HCT116 (cell line): ENCODE measurements around the gene AGRP.

Source experiments
- POLR2AphosphoS5 ChIP-seq: IDR thresholded peaks from 2 replicates; pipeline ENCODE4 v1.6.1; 2011; ENCODE audit warnings: mild to moderate bottlenecking, low read depth, low read length, moderate library complexity
- SIN3A ChIP-seq: IDR thresholded peaks from 2 replicates; pipeline ENCODE4 v1.6.1; 2012; ENCODE audit warnings: low read depth
- ZNF274 ChIP-seq: fragments of 200-500 bp; sonication (Bioruptor generic); IDR thresholded peaks from 2 replicates; pipeline ENCODE4 v1.6.1; 2014; ENCODE audit warnings: mild to moderate bottlenecking, low read depth, low read length, inconsistent platforms
- TF ChIP-seq, protein P1 (sequence below): IDR thresholded peaks from 2 replicates; pipeline ENCODE4 v1.6.1; 2012; ENCODE audit warnings: low read depth
- TF ChIP-seq, protein P2 (sequence below): IDR thresholded peaks from 2 replicates; pipeline ENCODE4 v1.6.1; 2012
- TF ChIP-seq, protein P3 (sequence below), 3 experiments: fragments of 200-600 bp in 1 of 3; sonication (generic) in 1 of 3; IDR thresholded peaks in 2 of 3; conservative IDR thresholded peaks in 1 of 3; 2 replicates each; pipeline ENCODE4 v1.5.1; 2012 to 2017; ENCODE audit warnings: low read depth in 2 of 3, low read length in 2 of 3, antibody characterized with exemption in 1 of 3, borderline replicate concordance in 1 of 3, control low read depth in 1 of 3, mild to moderate bottlenecking in 1 of 3, mixed read lengths in 1 of 3, mixed run types in 1 of 3, moderate library complexity in 1 of 3; ENCODE audit not compliant: insufficient read depth in 1 of 3

DNA sequence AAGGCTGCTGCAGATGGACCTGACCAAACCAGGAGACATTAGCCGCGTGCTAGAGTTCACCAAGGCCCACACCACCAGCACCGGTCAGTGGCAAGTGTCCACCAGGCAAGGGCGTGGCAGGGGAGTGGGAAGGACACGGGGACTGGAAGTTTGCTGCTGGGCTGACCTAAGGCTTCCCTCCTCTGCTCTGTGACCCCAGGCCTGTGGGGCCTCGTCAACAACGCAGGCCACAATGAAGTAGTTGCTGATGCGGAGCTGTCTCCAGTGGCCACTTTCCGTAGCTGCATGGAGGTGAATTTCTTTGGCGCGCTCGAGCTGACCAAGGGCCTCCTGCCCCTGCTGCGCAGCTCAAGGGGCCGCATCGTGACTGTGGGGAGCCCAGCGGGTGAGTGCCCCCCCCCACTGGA is 47.6 kb downstream of the AGRP start:
- TF ChIP-seq, protein P1, sequence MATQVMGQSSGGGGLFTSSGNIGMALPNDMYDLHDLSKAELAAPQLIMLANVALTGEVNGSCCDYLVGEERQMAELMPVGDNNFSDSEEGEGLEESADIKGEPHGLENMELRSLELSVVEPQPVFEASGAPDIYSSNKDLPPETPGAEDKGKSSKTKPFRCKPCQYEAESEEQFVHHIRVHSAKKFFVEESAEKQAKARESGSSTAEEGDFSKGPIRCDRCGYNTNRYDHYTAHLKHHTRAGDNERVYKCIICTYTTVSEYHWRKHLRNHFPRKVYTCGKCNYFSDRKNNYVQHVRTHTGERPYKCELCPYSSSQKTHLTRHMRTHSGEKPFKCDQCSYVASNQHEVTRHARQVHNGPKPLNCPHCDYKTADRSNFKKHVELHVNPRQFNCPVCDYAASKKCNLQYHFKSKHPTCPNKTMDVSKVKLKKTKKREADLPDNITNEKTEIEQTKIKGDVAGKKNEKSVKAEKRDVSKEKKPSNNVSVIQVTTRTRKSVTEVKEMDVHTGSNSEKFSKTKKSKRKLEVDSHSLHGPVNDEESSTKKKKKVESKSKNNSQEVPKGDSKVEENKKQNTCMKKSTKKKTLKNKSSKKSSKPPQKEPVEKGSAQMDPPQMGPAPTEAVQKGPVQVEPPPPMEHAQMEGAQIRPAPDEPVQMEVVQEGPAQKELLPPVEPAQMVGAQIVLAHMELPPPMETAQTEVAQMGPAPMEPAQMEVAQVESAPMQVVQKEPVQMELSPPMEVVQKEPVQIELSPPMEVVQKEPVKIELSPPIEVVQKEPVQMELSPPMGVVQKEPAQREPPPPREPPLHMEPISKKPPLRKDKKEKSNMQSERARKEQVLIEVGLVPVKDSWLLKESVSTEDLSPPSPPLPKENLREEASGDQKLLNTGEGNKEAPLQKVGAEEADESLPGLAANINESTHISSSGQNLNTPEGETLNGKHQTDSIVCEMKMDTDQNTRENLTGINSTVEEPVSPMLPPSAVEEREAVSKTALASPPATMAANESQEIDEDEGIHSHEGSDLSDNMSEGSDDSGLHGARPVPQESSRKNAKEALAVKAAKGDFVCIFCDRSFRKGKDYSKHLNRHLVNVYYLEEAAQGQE = no peak
- no peak for TF ChIP-seq POLR2AphosphoS5
- TF ChIP-seq, protein P2, sequence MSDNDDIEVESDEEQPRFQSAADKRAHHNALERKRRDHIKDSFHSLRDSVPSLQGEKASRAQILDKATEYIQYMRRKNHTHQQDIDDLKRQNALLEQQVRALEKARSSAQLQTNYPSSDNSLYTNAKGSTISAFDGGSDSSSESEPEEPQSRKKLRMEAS = no peak
- TF ChIP-seq, protein P3, sequence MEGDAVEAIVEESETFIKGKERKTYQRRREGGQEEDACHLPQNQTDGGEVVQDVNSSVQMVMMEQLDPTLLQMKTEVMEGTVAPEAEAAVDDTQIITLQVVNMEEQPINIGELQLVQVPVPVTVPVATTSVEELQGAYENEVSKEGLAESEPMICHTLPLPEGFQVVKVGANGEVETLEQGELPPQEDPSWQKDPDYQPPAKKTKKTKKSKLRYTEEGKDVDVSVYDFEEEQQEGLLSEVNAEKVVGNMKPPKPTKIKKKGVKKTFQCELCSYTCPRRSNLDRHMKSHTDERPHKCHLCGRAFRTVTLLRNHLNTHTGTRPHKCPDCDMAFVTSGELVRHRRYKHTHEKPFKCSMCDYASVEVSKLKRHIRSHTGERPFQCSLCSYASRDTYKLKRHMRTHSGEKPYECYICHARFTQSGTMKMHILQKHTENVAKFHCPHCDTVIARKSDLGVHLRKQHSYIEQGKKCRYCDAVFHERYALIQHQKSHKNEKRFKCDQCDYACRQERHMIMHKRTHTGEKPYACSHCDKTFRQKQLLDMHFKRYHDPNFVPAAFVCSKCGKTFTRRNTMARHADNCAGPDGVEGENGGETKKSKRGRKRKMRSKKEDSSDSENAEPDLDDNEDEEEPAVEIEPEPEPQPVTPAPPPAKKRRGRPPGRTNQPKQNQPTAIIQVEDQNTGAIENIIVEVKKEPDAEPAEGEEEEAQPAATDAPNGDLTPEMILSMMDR (IDR thresholded peaks at IDR 0.05 in 2 of 3, conservative IDR thresholded peaks at IDR 0.05 in 1 of 3; ENCODE audit: borderline replicate concordance in 1 of 3, insufficient read depth in 1 of 3, low read depth in 2 of 3, low read length in 2 of 3) = no peak
- TF ChIP-seq ZNF274 = no peak
- no peak for TF ChIP-seq SIN3A
